ENCODE measurements around the gene ARHGAP45.

ARHGAP45 gene

DNA sequence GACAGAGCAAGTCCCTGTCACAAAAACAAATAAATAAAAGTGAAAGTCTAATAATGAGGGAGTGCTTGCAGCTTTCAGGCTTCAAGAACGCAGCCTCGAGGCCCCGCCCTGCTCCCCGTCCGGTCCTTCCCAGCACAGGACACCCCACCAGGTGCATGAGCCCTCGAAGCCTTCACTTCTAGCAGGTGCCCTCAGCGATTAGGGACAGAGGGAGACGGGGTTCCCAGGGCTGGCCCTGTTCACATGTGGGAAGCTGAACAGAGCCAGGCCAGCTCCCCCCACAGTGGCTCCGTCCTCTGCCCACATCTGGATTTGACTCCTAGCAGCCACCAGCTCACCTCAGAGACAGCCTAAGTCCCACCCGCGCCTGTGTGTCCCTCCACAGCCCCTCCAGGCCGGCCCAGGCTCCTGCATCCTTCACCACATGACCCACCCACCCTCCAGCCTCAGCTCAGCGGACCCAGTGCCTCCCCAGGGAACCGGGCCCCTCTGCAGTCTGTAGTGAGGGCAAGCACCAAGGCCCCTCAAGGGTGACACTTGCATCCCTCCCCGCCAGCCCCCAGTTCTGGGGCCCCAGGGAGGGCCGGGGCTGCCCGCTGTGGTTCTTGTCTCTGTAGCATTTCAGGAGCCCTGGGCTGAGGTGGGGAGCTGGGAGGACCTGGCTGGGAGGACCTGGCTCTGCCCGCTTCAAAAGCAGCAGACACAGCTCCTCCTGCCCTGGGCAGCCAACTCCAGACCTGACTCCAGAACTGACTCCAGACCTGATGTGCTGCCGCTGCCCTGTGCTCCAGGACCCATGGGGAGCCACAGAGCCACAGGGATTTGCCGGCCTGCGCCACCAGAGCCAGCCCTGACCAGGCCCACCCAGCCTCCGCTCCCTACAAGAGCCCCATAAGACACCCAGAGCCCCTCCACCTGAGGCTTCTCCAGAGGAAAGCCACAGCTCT, 64.1 kb downstream of the ARHGAP45 start:
- Histone ChIP-seq H3K4me2 (ENCODE audit: low read length, poor library complexity, severe bottlenecking) (peak overlapping the region; percentile 90), H3K4ac (ENCODE audit: low read depth in 1 of 2, low read length in 2 of 2) (peak overlapping the region; percentile 83 to 96), H4K91ac (ENCODE audit: low read length) (peak overlapping the region; percentile 90), H3K14ac (ENCODE audit: low read length in 2 of 2) (peak overlapping the region in 1 of 2 experiments; percentile 87), H4K8ac (ENCODE audit: low read length) (peak overlapping the region; percentile 71), H3K36me3 (ENCODE audit: control insufficient read depth in 1 of 2, insufficient read depth in 2 of 2, low read depth in 1 of 2, low read length in 2 of 2) (peaks cover 55 to 66% of the 10 kb centered on the region in 2 experiments), H3K9ac (ENCODE audit: low read length) (peak overlapping the region; percentile 98), H3K23ac (ENCODE audit: low read length in 2 of 2) (peak overlapping the region in 1 of 2 experiments; percentile 81), H3K4me3 (ENCODE audit: insufficient read depth in 1 of 2, low read depth in 1 of 2, low read length in 2 of 2) (peak overlapping the region; percentile 74 to 92), H3K9me3 (ENCODE audit: control insufficient read depth, low read length) (no peaks in the 10 kb centered on the region), H2BK5ac (ENCODE audit: low read depth, low read length, poor library complexity, severe bottlenecking) (no peak overlapping the region), H3K18ac (ENCODE audit: low read depth in 1 of 2, low read length in 2 of 2) (peak overlapping the region; percentile 31 to 97), H3K79me1 (replicated peaks; ENCODE audit: low read length, poor library complexity, severe bottlenecking) (peaks cover 24% of the 10 kb centered on the region), H3K27me3 (ENCODE audit: control insufficient read depth in 1 of 2, insufficient read depth in 1 of 2, low read length in 2 of 2) (no peaks in the 10 kb centered on the region), H2AFZ (ENCODE audit: low read depth, low read length) (no peak overlapping the region), H2BK120ac (ENCODE audit: low read depth, low read length) (peak overlapping the region; percentile 64), H3K4me1 (ENCODE audit: control insufficient read depth, insufficient read depth, low read depth, low read length) (peaks cover 59% of the 10 kb centered on the region), H2BK12ac (ENCODE audit: low read length in 2 of 2) (peak overlapping the region; percentile 14 to 85), H2BK15ac (ENCODE audit: low read depth, poor library complexity, severe bottlenecking) (peak overlapping the region; percentile 82), H3K27ac (ENCODE audit: low read length, poor library complexity, severe bottlenecking) (peak overlapping the region; percentile 65), H2AK5ac (ENCODE audit: low read length, severe bottlenecking) (peak overlapping the region; percentile 47)
- WGBS, result 64% methylated on average over 19 of the region's 22 CpGs
- peak; percentile 47 for DNase-seq

DNA sequence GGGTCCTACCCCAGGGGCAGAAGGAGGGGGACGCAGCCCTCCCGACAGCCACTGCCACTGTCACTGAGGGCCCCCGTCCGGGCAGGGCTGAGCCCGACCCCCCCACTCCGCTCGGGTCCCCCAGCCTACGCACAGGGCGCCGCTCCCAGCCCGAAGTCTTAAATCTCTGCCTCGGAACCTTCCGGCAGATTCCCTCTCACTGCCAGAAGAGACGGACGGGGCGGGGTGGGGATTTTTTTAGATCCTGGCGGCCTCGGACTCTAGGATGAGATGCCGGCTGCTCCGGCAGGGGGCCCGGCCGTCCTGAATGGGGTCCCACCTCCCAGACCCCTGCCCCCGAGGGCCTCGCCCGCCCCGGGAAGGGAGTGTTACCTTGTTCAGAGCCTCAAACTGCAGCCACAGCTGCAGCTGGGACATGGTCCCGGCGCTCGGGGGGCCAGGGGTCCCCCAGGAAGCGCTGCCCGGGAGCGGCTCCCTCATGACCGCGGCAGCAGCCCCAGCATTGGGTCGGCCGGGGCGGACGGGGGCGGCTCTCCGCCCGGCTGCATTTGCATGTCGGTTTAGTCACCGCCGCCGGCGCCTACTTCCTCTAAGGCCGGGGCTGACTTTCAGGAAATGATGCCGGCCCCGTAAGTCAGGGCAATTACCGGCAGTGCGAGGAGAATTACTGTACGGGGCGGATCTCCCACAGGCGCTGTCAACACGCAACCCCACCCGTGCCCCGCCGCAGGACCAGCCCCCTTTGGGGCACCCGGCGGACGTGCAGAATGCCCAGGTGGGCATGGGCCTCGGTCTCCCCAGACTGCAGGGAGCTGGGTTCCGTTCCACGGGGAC, 65.0 kb downstream of the ARHGAP45 start:
- peak overlapping the region; percentile 67 for H3K27ac ChIP-seq (ENCODE audit: low read length, poor library complexity, severe bottlenecking)
- peak overlapping the region in 1 of 2 experiments; percentile 74 for H3K23ac ChIP-seq (ENCODE audit: low read length in 2 of 2)
- H4K8ac ChIP-seq (ENCODE audit: low read length), result peak overlapping the region; percentile 87
- H2BK12ac ChIP-seq (ENCODE audit: low read length in 2 of 2), result peak overlapping the region; percentile 14 to 91
- peak overlapping the region; percentile 82 for H2BK15ac ChIP-seq (ENCODE audit: low read depth, poor library complexity, severe bottlenecking)
- no peak overlapping the region for H2AFZ ChIP-seq (ENCODE audit: low read depth, low read length)
- DNase-seq, result peak; percentile 95
- H3K36me3 ChIP-seq (ENCODE audit: control insufficient read depth in 1 of 2, insufficient read depth in 2 of 2, low read depth in 1 of 2, low read length in 2 of 2), result peaks cover 47 to 67% of the 10 kb centered on the region in 2 experiments
- H3K79me1 ChIP-seq (replicated peaks; ENCODE audit: low read length, poor library complexity, severe bottlenecking), result peaks cover 28% of the 10 kb centered on the region
- H3K9me3 ChIP-seq (ENCODE audit: control insufficient read depth, low read length), result no peaks in the 10 kb centered on the region
- H3K4me3 ChIP-seq (ENCODE audit: insufficient read depth in 1 of 2, low read depth in 1 of 2, low read length in 2 of 2), result peak overlapping the region; percentile 74 to 92
- peak overlapping the region; percentile 89 for H2AK5ac ChIP-seq (ENCODE audit: low read length, severe bottlenecking)
- H3K4ac ChIP-seq (ENCODE audit: low read depth in 1 of 2, low read length in 2 of 2), result peak overlapping the region; percentile 94 to 96
- H3K18ac ChIP-seq (ENCODE audit: low read depth in 1 of 2, low read length in 2 of 2), result peak overlapping the region; percentile 93 to 97
- WGBS, result 2% methylated on average over 64 of the region's 64 CpGs
- H2BK5ac ChIP-seq (ENCODE audit: low read depth, low read length, poor library complexity, severe bottlenecking), result peak overlapping the region; percentile 87
- peak overlapping the region in 1 of 2 experiments; percentile 94 for H3K14ac ChIP-seq (ENCODE audit: low read length in 2 of 2)
- H3K27me3 ChIP-seq (ENCODE audit: control insufficient read depth in 1 of 2, insufficient read depth in 1 of 2, low read length in 2 of 2), result no peaks in the 10 kb centered on the region
- H3K4me1 ChIP-seq (ENCODE audit: control insufficient read depth, insufficient read depth, low read depth, low read length), result peaks cover 59% of the 10 kb centered on the region
- H2BK120ac ChIP-seq (ENCODE audit: low read depth, low read length), result peak overlapping the region; percentile 90
- H3K4me2 ChIP-seq (ENCODE audit: low read length, poor library complexity, severe bottlenecking), result peak overlapping the region; percentile 90
- peak overlapping the region; percentile 98 for H3K9ac ChIP-seq (ENCODE audit: low read length)
- H4K91ac ChIP-seq (ENCODE audit: low read length), result peak overlapping the region; percentile 93

DNA sequence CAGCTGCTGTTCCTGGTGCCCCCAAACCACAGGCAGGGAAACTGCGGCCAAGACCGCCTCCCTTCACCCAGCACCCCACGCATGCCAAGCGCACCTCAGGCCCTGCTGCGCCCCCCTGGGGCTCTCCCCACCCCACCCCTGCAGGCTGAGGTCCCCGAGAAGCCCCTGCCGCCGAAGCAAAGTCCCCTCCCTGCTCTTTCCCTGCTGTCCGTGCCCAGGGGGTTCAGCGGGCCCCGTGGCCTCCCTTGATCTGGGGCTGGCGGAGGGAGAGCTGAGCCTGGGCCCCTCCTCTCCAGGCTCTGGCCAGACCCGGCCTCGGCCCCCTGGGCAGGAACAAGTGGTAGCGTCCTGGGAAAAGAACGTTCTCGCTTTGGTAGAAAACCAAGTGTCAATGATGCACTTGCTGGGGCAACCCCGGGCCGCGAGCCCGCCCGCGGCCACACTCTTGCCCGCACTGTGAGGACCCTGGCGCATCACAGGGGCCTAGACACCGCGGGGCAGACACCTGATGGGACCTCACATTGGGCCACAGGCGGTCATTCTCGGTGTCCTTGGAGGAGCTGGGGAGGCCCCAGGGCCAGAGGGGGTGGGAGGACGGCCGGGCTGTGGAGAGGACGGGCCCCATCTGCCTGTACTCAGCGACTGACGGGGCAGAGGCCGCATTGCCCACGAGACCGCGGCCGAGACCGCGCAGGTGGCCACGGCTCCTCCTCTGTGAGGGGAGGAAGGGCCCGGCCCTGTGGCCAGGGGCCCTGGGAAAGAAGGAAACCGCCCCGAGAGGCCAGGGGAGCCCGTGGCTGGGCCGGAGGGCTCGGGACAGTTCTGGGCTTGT, 65.8 kb downstream of the ARHGAP45 start:
- H3K4me1 ChIP-seq (ENCODE audit: control insufficient read depth, insufficient read depth, low read depth, low read length), result peaks cover 54% of the 10 kb centered on the region
- peaks cover 39 to 60% of the 10 kb centered on the region in 2 experiments for H3K36me3 ChIP-seq (ENCODE audit: control insufficient read depth in 1 of 2, insufficient read depth in 2 of 2, low read depth in 1 of 2, low read length in 2 of 2)
- no peaks in the 10 kb centered on the region for H3K9me3 ChIP-seq (ENCODE audit: control insufficient read depth, low read length)
- H2BK5ac ChIP-seq (ENCODE audit: low read depth, low read length, poor library complexity, severe bottlenecking), result peak overlapping the region; percentile 4
- H2BK15ac ChIP-seq (ENCODE audit: low read depth, poor library complexity, severe bottlenecking), result peak overlapping the region; percentile 94
- peak overlapping the region; percentile 93 to 94 for H3K4ac ChIP-seq (ENCODE audit: low read depth in 1 of 2, low read length in 2 of 2)
- 78% methylated on average over 46 of the region's 48 CpGs for WGBS
- peak overlapping the region; percentile 67 for H3K27ac ChIP-seq (ENCODE audit: low read length, poor library complexity, severe bottlenecking)
- peak overlapping the region; percentile 98 for H3K9ac ChIP-seq (ENCODE audit: low read length)
- H3K4me2 ChIP-seq (ENCODE audit: low read length, poor library complexity, severe bottlenecking), result peak overlapping the region; percentile 57
- peak overlapping the region; percentile 86 for H4K8ac ChIP-seq (ENCODE audit: low read length)
- H3K14ac ChIP-seq (ENCODE audit: low read length in 2 of 2), result peak overlapping the region in 1 of 2 experiments; percentile 94
- peak overlapping the region; percentile 89 for H2AK5ac ChIP-seq (ENCODE audit: low read length, severe bottlenecking)
- peak overlapping the region in 1 of 2 experiments; percentile 34 for H3K23ac ChIP-seq (ENCODE audit: low read length in 2 of 2)
- H2BK120ac ChIP-seq (ENCODE audit: low read depth, low read length), result peak overlapping the region; percentile 90
- DNase-seq, result peak; percentile 35
- no peak overlapping the region for H2AFZ ChIP-seq (ENCODE audit: low read depth, low read length)
- peaks cover 27% of the 10 kb centered on the region for H3K79me1 ChIP-seq (replicated peaks; ENCODE audit: low read length, poor library complexity, severe bottlenecking)
- H3K18ac ChIP-seq (ENCODE audit: low read depth in 1 of 2, low read length in 2 of 2), result peak overlapping the region; percentile 93 to 97
- peak overlapping the region; percentile 91 to 94 for H2BK12ac ChIP-seq (ENCODE audit: low read length in 2 of 2)
- peak overlapping the region in 1 of 2 experiments; percentile 92 for H3K4me3 ChIP-seq (ENCODE audit: insufficient read depth in 1 of 2, low read depth in 1 of 2, low read length in 2 of 2)
- H4K91ac ChIP-seq (ENCODE audit: low read length), result peak overlapping the region; percentile 95
- no peaks in the 10 kb centered on the region for H3K27me3 ChIP-seq (ENCODE audit: control insufficient read depth in 1 of 2, insufficient read depth in 1 of 2, low read length in 2 of 2)

Data from mesenchymal stem cell (in vitro differentiated cells and primary cell).